Erythroblast (primary cell): Measurements from ENCODE around the gene LCAT.

Source experiments
- GATA1 ChIP-seq: IDR thresholded peaks from 2 replicates; pipeline ENCODE4 v1.6.1; 2011; ENCODE audit warnings: low read depth, mild to moderate bottlenecking, control low read depth, low read length, moderate library complexity
- POLR2A ChIP-seq: IDR thresholded peaks from 2 replicates; pipeline ENCODE4 v1.6.1; 2011; ENCODE audit warnings: mild to moderate bottlenecking, low read length

DNA sequence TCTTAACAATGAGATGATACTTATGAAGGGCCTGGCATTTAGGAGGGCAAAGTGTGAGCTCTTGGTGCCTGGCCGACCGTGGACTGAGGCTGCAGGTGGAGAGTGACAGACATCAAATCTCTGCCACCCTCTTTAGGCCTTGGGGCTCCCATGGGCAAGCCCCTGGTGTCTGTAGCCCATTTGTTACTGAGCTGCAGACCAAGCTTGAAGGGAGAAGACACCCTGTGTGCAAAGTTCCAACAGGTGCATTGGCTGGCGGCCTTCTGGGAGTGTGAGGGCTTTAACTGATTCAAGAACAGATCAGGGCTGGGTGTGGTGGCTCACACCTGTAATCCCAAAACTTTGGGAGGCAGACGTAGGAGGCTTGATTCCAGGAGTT lies 11.5 kb downstream of the LCAT start:
- no peak for TF ChIP-seq POLR2A
- TF ChIP-seq GATA1, result no peak
